ENCODE results near the gene HTR1A. TPM values are rescaled to one million over a fixed set of nuclear protein-coding genes. Genes with fewer than 3 reads are reported as not detected.

The HTR1A gene
- not detected in 2 replicates for total RNA-seq

DNA sequence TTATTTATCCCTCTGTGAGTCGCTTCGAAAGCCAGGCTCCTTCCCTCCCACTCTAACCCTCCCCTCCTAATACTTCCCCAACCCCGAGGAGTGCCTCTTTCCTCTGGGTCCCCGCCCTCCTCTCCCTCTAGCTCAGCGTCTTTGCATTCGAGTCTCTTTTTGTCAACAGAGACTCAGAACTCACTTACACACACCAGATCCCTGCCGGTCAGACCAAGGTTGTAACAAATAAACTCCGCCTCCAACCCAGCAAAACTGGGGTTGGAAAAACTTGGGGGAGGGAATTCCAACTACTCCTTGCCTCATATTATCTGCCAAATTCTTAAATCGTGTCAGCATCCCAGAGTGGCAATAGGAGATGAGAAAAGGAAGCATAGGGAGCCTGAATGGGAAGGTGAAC lies at the start of gene HTR1A:
TSS of gene HTR1A (minus strand) at position 167 of the 400 bp plus-strand sequence. CDS start 726 bp downstream, outside the sequence.

Other genes with a start within 250 kb of the HTR1A start
- gene RNF180, start 203.4 kb upstream of the HTR1A start, total RNA-seq: 5.9 and 6.2 TPM in 2 replicates

Data from articular chondrocyte of knee joint (primary cell).